ENCODE measurements around the gene MTMR11. TPM values are rescaled to one million over a fixed set of nuclear protein-coding genes. Genes with fewer than 3 reads are reported as not detected.

The MTMR11 gene
- total RNA-seq, 4 donors from 2014 or later, result 2.0 to 8.6 (median 5.6) TPM

DNA sequence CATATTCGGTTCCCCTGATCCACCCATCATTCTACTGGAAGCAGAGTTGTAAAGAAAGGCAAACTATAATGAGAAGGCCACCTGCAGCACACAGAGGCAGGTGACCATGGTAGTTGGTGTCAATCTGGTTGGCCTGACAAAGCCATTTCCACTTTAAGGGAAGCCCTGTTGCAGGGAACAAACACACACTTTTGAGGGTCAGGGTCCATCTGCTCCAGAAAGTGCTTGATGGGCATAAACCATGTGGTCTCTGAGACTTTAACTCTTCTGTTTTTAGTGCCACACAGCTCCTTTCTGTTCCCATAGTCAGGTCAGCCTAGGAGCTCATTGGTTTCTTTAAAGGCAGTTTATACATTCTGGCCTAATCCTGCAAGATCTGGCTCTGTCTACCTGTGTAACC is 54.8 kb downstream of the MTMR11 start:
- Histone ChIP-seq H3K9me3 (no peaks in the 10 kb centered on the region), H3K4me3 (replicated peaks in 1 of 3) (no peak overlapping the region), H3K36me3 (no peaks in the 10 kb centered on the region), H3K27me3 (no peaks in the 10 kb centered on the region), H3K4me1 (peaks cover 14 to 17% of the 10 kb centered on the region in 2 donors), H3K27ac (no peak overlapping the region)
- TF ChIP-seq CTCF (IDR thresholded peaks at IDR 0.05) (no peak), POLR2A (IDR thresholded peaks at IDR 0.05) (no peak)
- 94 to 100% methylated on average over 1 of the region's 1 CpG for WGBS, 2 donors
- DNase-seq, result no peak
- intact Hi-C loops (cut with DNase I), result no loop called here

GRCh38 chr1:149879556-149879955 is 57.1 kb downstream of the MTMR11 start:
- 91 to 100% methylated on average over 1 of the region's 1 CpG for WGBS, 2 donors
- no peak for DNase-seq
- TF ChIP-seq CTCF (IDR thresholded peaks at IDR 0.05), result no peak
- TF ChIP-seq POLR2A (IDR thresholded peaks at IDR 0.05), result no peak
- no peak overlapping the region for H3K27ac ChIP-seq
- intact Hi-C loops (cut with DNase I), result no loop called here
- no peaks in the 10 kb centered on the region for H3K27me3 ChIP-seq
- no peaks in the 10 kb centered on the region for H3K9me3 ChIP-seq
- H3K4me1 ChIP-seq, result peaks cover 6 to 9% of the 10 kb centered on the region in 2 donors
- H3K36me3 ChIP-seq, result no peaks in the 10 kb centered on the region
- no peak overlapping the region for H3K4me3 ChIP-seq (replicated peaks in 1 of 3)

Other genes starting within 250 kb of the MTMR11 start
- gene FCGR1A, start 154.2 kb downstream of the MTMR11 start, total RNA-seq, result 10 to 100 TPM in 1 of 4 donors, 1 to 10 TPM in 3; 2.1 to 13.5 (median 2.4) TPM
- gene BOLA1, start 37.3 kb downstream of the MTMR11 start, total RNA-seq, result 10 to 100 TPM; 23.5 to 55.8 (median 31.6) TPM
- gene SV2A, start 19.0 kb downstream of the MTMR11 start, total RNA-seq, result 1 to 10 TPM; 3.0 to 5.9 (median 4.0) TPM
- gene SF3B4, start 9.1 kb downstream of the MTMR11 start, total RNA-seq, result 10 to 100 TPM; 10.2 to 17.9 (median 12.4) TPM
- gene OTUD7B, start 73.8 kb upstream of the MTMR11 start, total RNA-seq, result 10 to 100 TPM; 15.9 to 39.2 (median 23.2) TPM
- 10 to 100 TPM; 50.3 to 64.3 (median 57.1) TPM for gene VPS45, start 130.9 kb upstream of the MTMR11 start, total RNA-seq
- 10 to 100 TPM in 2 of 4 donors, 1 to 10 TPM in 2; 5.2 to 23.1 (median 14.2) TPM for gene PLEKHO1, start 213.0 kb upstream of the MTMR11 start, total RNA-seq